HEK293 (cell line): ENCODE results near the gene SLC9C1.

Experiments used
- CTCF ChIP-seq: fragments of 450-650 bp; formaldehyde crosslinking; IDR thresholded peaks from 2 replicates; pipeline ENCODE4 v1.5.1; 2016; ENCODE audit warnings: missing biosample characterization, missing genetic modification characterization
- GFI1B ChIP-seq: fragments of 450-650 bp; formaldehyde crosslinking; IDR thresholded peaks from 2 replicates; pipeline ENCODE4 v1.5.1; 2016; ENCODE audit warnings: missing biosample characterization, missing genetic modification characterization
- RBAK ChIP-seq: fragments of 450-650 bp; formaldehyde crosslinking; IDR thresholded peaks from 2 replicates; pipeline ENCODE4 v1.5.1; 2016; ENCODE audit warnings: missing biosample characterization, missing genetic modification characterization
- YY1 ChIP-seq: fragments of 450-650 bp; formaldehyde crosslinking; IDR thresholded peaks from 2 replicates; pipeline ENCODE4 v1.5.1; 2018; ENCODE audit warnings: missing biosample characterization, missing genetic modification characterization
- ZNF121 ChIP-seq: fragments of 450-650 bp; formaldehyde crosslinking; IDR thresholded peaks from 2 replicates; pipeline ENCODE4 v1.5.1; 2016; ENCODE audit warnings: missing biosample characterization, missing genetic modification characterization
- ZNF223 ChIP-seq: fragments of 450-650 bp; formaldehyde crosslinking; IDR thresholded peaks from 2 replicates; pipeline ENCODE4 v1.5.1; 2016; ENCODE audit warnings: missing biosample characterization, missing genetic modification characterization
- ZNF302 ChIP-seq: fragments of 450-650 bp; formaldehyde crosslinking; IDR thresholded peaks from 2 replicates; pipeline ENCODE4 v1.5.1; 2016; ENCODE audit warnings: missing biosample characterization, missing genetic modification characterization, low read depth
- ZNF324 ChIP-seq: fragments of 450-650 bp; formaldehyde crosslinking; IDR thresholded peaks from 2 replicates; pipeline ENCODE4 v1.5.1; 2016; ENCODE audit warnings: missing biosample characterization, missing genetic modification characterization
- ZNF335 ChIP-seq: fragments of 450-650 bp; formaldehyde crosslinking; conservative IDR thresholded peaks from 2 replicates; pipeline ENCODE4 v1.5.1; 2016; ENCODE audit warnings: missing biosample characterization, missing genetic modification characterization
- ZNF645 ChIP-seq: fragments of 450-650 bp; formaldehyde crosslinking; IDR thresholded peaks from 2 replicates; pipeline ENCODE4; 2016; ENCODE audit warnings: missing biosample characterization, missing genetic modification characterization
- ZNF707 ChIP-seq: fragments of 450-650 bp; formaldehyde crosslinking; IDR thresholded peaks from 2 replicates; pipeline ENCODE4 v1.5.1; 2016; ENCODE audit warnings: missing biosample characterization, missing genetic modification characterization
- TF ChIP-seq, protein P1 (sequence below): fragments of 450-650 bp; formaldehyde crosslinking; IDR thresholded peaks from 2 replicates; pipeline ENCODE4 v1.5.1; 2016; ENCODE audit warnings: missing biosample characterization, missing genetic modification characterization
- TF ChIP-seq, protein P2 (sequence below): fragments of 450-650 bp; formaldehyde crosslinking; IDR thresholded peaks from 2 replicates; pipeline ENCODE4 v1.5.1; 2017; ENCODE audit warnings: missing biosample characterization, missing genetic modification characterization
- TF ChIP-seq, protein P3 (sequence below): fragments of 450-650 bp; formaldehyde crosslinking; IDR thresholded peaks from 2 replicates; pipeline ENCODE4 v1.5.1; 2016; ENCODE audit warnings: missing biosample characterization, missing genetic modification characterization

DNA sequence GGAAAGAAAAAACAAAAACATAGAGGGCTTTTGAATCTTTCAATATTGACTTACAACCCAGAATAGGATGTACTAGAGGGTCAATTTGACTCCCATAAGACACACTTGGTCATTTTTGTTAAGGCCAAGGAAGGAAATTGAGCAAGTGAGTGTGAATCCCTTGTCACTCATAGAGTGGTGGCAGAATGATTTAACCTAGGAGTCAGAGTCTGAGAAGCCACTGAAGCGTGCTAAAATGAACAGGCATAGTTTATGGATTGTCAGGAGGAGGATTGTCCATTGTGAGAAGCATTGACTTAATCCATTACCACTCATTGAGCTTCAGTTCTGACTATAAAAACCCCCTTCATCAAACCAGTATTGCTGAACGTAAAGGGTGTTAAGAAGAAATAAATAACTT lies 152.7 kb downstream of the SLC9C1 start:
- TF ChIP-seq GFI1B (tag by site-specific recombination) (no peak), CTCF (no peak), ZNF645 (tag by site-specific recombination) (no peak), ZNF223 (no peak), ZNF324 (tag by site-specific recombination) (no peak), YY1 (tag by site-specific recombination) (no peak), ZNF707 (tag by site-specific recombination) (no peak), ZNF121 (tag by site-specific recombination) (no peak), RBAK (tag by site-specific recombination) (no peak), ZNF302 (no peak), ZNF335 (tag by site-specific recombination) (no peak)
- TF ChIP-seq, protein P1, sequence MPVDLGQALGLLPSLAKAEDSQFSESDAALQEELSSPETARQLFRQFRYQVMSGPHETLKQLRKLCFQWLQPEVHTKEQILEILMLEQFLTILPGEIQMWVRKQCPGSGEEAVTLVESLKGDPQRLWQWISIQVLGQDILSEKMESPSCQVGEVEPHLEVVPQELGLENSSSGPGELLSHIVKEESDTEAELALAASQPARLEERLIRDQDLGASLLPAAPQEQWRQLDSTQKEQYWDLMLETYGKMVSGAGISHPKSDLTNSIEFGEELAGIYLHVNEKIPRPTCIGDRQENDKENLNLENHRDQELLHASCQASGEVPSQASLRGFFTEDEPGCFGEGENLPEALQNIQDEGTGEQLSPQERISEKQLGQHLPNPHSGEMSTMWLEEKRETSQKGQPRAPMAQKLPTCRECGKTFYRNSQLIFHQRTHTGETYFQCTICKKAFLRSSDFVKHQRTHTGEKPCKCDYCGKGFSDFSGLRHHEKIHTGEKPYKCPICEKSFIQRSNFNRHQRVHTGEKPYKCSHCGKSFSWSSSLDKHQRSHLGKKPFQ: no peak
- TF ChIP-seq, protein P2, sequence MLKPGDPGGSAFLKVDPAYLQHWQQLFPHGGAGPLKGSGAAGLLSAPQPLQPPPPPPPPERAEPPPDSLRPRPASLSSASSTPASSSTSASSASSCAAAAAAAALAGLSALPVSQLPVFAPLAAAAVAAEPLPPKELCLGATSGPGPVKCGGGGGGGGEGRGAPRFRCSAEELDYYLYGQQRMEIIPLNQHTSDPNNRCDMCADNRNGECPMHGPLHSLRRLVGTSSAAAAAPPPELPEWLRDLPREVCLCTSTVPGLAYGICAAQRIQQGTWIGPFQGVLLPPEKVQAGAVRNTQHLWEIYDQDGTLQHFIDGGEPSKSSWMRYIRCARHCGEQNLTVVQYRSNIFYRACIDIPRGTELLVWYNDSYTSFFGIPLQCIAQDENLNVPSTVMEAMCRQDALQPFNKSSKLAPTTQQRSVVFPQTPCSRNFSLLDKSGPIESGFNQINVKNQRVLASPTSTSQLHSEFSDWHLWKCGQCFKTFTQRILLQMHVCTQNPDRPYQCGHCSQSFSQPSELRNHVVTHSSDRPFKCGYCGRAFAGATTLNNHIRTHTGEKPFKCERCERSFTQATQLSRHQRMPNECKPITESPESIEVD: no peak
- TF ChIP-seq, protein P3, sequence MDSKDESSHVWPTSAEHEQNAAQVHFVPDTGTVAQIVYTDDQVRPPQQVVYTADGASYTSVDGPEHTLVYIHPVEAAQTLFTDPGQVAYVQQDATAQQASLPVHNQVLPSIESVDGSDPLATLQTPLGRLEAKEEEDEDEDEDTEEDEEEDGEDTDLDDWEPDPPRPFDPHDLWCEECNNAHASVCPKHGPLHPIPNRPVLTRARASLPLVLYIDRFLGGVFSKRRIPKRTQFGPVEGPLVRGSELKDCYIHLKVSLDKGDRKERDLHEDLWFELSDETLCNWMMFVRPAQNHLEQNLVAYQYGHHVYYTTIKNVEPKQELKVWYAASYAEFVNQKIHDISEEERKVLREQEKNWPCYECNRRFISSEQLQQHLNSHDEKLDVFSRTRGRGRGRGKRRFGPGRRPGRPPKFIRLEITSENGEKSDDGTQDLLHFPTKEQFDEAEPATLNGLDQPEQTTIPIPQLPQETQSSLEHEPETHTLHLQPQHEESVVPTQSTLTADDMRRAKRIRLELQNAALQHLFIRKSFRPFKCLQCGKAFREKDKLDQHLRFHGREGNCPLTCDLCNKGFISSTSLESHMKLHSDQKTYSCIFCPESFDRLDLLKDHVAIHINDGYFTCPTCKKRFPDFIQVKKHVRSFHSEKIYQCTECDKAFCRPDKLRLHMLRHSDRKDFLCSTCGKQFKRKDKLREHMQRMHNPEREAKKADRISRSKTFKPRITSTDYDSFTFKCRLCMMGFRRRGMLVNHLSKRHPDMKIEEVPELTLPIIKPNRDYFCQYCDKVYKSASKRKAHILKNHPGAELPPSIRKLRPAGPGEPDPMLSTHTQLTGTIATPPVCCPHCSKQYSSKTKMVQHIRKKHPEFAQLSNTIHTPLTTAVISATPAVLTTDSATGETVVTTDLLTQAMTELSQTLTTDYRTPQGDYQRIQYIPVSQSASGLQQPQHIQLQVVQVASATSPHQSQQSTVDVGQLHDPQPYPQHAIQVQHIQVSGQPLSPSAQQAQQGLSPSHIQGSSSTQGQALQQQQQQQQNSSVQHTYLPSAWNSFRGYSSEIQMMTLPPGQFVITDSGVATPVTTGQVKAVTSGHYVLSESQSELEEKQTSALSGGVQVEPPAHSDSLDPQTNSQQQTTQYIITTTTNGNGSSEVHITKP (tag by site-specific recombination): no peak
